IMR-90 (cell line): Measurements from ENCODE around the gene KRT82.

Experiments used
- POLR2A ChIP-seq: IDR thresholded peaks from 2 replicates; pipeline ENCODE4 v1.6.1; 2012; ENCODE audit warnings: mild to moderate bottlenecking, low read depth, low read length
- RAD21 ChIP-seq: IDR thresholded peaks from 2 replicates; pipeline ENCODE4 v1.6.1; 2012; ENCODE audit warnings: low read length, improper control_type of control experiment
- RCOR1 ChIP-seq: IDR thresholded peaks from 2 replicates; pipeline ENCODE4 v1.6.1; 2012; ENCODE audit warnings: mild to moderate bottlenecking, low read length, improper control_type of control experiment; ENCODE audit not compliant: insufficient replicate concordance
- SMC3 ChIP-seq: fragments of 150-350 bp; IDR thresholded peaks from 2 replicates; pipeline ENCODE4 v1.6.1; 2016; ENCODE audit warnings: low read depth, mild to moderate bottlenecking, antibody characterized with exemption, low read length, moderate library complexity
- TF ChIP-seq, protein P1 (sequence below): conservative IDR thresholded peaks from 2 replicates; pipeline ENCODE4 v1.5.1; 2012; ENCODE audit warnings: mild to moderate bottlenecking, low read depth, low read length, improper control_type of control experiment
- TF ChIP-seq, protein P2 (sequence below): fragments of 150-350 bp; IDR thresholded peaks from 2 replicates; pipeline ENCODE4 v1.6.1; 2017; ENCODE audit warnings: mild to moderate bottlenecking, antibody characterized with exemption, low read length, low read depth
- TF ChIP-seq, protein P3 (sequence below): fragments of 150-350 bp; IDR thresholded peaks from 2 replicates; pipeline ENCODE4 v1.6.1; 2016; ENCODE audit warnings: low read depth, mild to moderate bottlenecking, low read length, moderate library complexity, borderline replicate concordance

DNA sequence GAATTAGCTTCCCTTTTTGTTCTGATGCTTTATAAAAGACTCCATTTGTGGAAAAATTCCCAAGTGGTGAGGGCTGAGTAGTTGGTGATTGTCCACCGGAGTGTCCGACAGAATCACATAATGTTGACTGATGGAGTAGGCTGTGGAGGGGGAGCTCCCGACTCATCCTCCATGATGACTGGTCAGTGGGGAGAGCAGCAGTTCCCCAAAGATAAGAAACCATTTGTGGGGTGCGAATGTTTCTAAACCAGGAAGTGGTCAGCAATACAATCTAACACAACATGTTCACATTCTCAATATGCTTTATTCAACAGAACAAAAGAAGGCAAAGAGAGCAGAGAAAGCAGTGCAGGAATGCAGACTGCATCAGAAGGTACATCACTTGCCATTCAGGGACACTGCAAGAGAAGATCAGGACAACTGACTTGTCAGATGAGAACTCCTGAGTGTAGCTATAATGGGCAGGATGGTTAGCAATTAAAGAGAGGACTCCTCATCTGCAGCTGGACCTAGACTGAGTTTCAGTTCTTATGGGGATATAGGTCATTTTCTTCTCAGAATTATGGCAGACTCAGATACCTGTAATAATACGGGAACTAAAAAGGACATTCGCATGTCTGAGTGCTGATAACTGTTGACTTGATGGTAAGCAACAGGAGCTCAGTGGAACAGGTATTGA, 40.4 kb upstream of the KRT82 start:
- TF ChIP-seq, protein P1, sequence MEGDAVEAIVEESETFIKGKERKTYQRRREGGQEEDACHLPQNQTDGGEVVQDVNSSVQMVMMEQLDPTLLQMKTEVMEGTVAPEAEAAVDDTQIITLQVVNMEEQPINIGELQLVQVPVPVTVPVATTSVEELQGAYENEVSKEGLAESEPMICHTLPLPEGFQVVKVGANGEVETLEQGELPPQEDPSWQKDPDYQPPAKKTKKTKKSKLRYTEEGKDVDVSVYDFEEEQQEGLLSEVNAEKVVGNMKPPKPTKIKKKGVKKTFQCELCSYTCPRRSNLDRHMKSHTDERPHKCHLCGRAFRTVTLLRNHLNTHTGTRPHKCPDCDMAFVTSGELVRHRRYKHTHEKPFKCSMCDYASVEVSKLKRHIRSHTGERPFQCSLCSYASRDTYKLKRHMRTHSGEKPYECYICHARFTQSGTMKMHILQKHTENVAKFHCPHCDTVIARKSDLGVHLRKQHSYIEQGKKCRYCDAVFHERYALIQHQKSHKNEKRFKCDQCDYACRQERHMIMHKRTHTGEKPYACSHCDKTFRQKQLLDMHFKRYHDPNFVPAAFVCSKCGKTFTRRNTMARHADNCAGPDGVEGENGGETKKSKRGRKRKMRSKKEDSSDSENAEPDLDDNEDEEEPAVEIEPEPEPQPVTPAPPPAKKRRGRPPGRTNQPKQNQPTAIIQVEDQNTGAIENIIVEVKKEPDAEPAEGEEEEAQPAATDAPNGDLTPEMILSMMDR, result no peak
- TF ChIP-seq RCOR1, result no peak
- no peak for TF ChIP-seq SMC3
- TF ChIP-seq POLR2A, result no peak
- TF ChIP-seq, protein P2, sequence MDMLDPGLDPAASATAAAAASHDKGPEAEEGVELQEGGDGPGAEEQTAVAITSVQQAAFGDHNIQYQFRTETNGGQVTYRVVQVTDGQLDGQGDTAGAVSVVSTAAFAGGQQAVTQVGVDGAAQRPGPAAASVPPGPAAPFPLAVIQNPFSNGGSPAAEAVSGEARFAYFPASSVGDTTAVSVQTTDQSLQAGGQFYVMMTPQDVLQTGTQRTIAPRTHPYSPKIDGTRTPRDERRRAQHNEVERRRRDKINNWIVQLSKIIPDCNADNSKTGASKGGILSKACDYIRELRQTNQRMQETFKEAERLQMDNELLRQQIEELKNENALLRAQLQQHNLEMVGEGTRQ, result no peak
- TF ChIP-seq RAD21, result no peak
- TF ChIP-seq, protein P3, sequence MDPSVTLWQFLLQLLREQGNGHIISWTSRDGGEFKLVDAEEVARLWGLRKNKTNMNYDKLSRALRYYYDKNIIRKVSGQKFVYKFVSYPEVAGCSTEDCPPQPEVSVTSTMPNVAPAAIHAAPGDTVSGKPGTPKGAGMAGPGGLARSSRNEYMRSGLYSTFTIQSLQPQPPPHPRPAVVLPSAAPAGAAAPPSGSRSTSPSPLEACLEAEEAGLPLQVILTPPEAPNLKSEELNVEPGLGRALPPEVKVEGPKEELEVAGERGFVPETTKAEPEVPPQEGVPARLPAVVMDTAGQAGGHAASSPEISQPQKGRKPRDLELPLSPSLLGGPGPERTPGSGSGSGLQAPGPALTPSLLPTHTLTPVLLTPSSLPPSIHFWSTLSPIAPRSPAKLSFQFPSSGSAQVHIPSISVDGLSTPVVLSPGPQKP, result no peak
